ENCODE results near the gene COL20A1. TPM values are rescaled to one million over a fixed set of nuclear protein-coding genes. Genes with fewer than 3 reads are reported as not detected.

Gene COL20A1
- total RNA-seq, 4 donors from 2014 or later: 0.32 TPM; not detected in 3

DNA sequence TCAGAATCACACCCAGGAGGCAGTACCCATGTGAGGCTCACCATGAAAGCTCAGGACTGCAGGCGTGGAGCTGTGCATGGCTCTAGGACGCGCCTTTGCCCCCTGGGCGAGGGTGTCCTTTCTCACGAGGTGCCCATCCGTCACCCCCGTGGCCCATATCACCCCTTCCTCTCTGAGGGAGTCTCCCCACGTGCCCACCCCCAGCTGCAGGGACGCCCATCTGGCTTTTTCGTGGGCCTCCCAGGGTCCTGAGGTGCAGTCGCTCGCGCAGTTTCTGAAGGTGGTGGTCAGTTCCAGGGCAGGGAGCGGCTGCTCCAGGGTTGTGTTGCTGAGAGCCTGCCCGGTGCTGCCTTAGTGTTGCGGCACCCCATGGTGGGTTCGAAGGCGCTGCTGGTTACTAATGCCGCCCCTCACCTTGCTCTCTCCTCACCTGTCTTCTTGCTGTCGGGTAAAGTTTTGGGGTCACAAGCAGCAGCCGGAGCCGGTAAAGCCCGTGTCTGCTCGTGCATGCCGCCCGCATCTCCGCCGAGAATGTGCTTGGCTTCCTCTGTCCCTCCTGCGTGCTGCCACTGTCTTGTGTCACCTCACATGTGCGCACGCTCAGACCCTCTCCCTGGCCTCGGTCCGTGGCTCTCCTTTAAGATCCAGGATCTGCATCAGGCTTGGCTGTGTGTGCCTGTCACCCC is 9.4 kb upstream of the COL20A1 start:
- no peak for DNase-seq (ENCODE audit: extremely low spot score)
- Histone ChIP-seq H3K27me3 (no peaks in the 10 kb centered on the region), H3K27ac (replicated peaks in 1 of 4) (no peak overlapping the region), H3K9me3 (no peaks in the 10 kb centered on the region), H3K36me3 (peaks cover 49 to 100% (median 94%) of the 10 kb centered on the region in 4 donors), H3K4me3 (no peak overlapping the region), H3K4me1 (no peaks in the 10 kb centered on the region)
- WGBS: 91% methylated on average over 32 of the region's 33 CpGs
- TF ChIP-seq CTCF (IDR thresholded peaks at IDR 0.05) (no peak), POLR2A (IDR thresholded peaks at IDR 0.05; ENCODE audit: low read depth) (no peak), EP300 (IDR thresholded peaks at IDR 0.05) (no peak), POLR2AphosphoS5 (IDR thresholded peaks at IDR 0.05) (no peak)
- intact Hi-C loops (cut with DNase I): no loop called here

DNA sequence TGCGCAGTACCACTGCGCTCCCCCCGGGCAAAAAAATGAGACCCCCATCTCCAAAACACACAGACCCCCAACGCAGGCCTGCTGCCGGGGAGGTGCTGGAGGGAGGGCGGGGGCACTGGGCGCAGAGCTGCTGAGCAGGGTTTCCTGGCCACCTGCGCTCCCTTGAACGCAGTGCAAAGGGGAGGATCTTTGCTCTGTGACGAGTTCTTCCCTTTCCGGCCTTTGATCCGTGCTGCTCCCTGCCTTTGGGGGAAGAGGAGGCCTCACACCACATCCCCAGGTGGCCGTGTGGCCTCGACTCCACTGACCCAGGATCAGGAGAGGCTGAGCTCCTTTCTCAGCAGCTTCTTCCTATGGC is 8.9 kb upstream of the COL20A1 start:
- DNase-seq (ENCODE audit: extremely low spot score): no peak
- Histone ChIP-seq H3K4me3 (peak overlapping the region in 1 of 4 donors; percentile 7), H3K27ac (replicated peaks in 1 of 4) (no peak overlapping the region), H3K9me3 (no peaks in the 10 kb centered on the region), H3K27me3 (no peaks in the 10 kb centered on the region), H3K36me3 (peaks cover 48 to 100% (median 94%) of the 10 kb centered on the region in 4 donors), H3K4me1 (no peaks in the 10 kb centered on the region)
- WGBS: 74% methylated on average over 8 of the region's 14 CpGs
- no peak for TF ChIP-seq POLR2A (IDR thresholded peaks at IDR 0.05; ENCODE audit: low read depth)
- no peak for TF ChIP-seq CTCF (IDR thresholded peaks at IDR 0.05)
- no peak for TF ChIP-seq POLR2AphosphoS5 (IDR thresholded peaks at IDR 0.05)
- TF ChIP-seq EP300 (IDR thresholded peaks at IDR 0.05): no peak
- intact Hi-C loops (cut with DNase I): no loop called here

GRCh38 chr20:63284544-63284949 is 8.4 kb upstream of the COL20A1 start:
- DNase-seq (ENCODE audit: extremely low spot score): no peak
- Histone ChIP-seq H3K4me1 (no peaks in the 10 kb centered on the region), H3K4me3 (peak overlapping the region in 1 of 4 donors; percentile 7), H3K27me3 (no peaks in the 10 kb centered on the region), H3K9me3 (no peaks in the 10 kb centered on the region), H3K36me3 (peaks cover 43 to 100% (median 93%) of the 10 kb centered on the region in 4 donors), H3K27ac (replicated peaks in 1 of 4) (no peak overlapping the region)
- intact Hi-C loops (cut with DNase I): no loop called here
- no peak for TF ChIP-seq CTCF (IDR thresholded peaks at IDR 0.05)
- TF ChIP-seq EP300 (IDR thresholded peaks at IDR 0.05): no peak
- TF ChIP-seq POLR2AphosphoS5 (IDR thresholded peaks at IDR 0.05): no peak
- TF ChIP-seq POLR2A (IDR thresholded peaks at IDR 0.05; ENCODE audit: low read depth): no peak
- 86% methylated on average over 20 of the region's 25 CpGs for WGBS

DNA sequence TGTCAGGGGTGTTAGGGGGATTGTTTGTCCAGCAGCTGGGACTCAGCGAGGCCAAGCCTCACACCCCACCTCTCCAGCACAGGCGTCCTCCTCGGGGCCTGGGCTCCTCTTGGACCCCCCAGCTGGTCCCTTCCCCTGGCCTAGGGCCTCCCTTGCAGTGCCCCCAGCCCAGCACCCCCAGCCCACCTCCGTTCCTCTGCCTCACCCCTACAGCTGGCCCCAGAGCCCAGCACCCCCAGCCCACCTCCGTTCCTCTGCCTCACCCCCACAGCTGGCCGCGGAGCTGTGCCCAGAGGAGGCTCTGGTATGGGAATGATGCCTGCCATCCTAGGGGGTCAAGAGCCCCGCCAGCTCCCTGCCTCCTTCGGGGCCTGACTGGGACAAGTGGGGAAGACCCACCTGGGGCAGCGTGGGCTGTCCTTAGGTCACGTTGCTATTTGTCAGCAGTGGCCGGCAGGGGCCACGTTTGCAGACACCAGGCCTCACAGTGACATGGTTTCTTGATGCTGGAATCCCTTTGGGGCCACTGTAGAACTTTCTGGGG is 7.9 kb upstream of the COL20A1 start:
- peaks cover 38 to 95% (median 88%) of the 10 kb centered on the region in 4 donors for H3K36me3 ChIP-seq
- TF ChIP-seq POLR2AphosphoS5 (IDR thresholded peaks at IDR 0.05): no peak
- TF ChIP-seq POLR2A (IDR thresholded peaks at IDR 0.05; ENCODE audit: low read depth): no peak
- TF ChIP-seq CTCF (IDR thresholded peaks at IDR 0.05): no peak
- TF ChIP-seq EP300 (IDR thresholded peaks at IDR 0.05): no peak
- H3K9me3 ChIP-seq: no peaks in the 10 kb centered on the region
- no peak for DNase-seq (ENCODE audit: extremely low spot score)
- H3K4me1 ChIP-seq: no peaks in the 10 kb centered on the region
- WGBS: 92% methylated on average over 9 of the region's 13 CpGs
- no peaks in the 10 kb centered on the region for H3K27me3 ChIP-seq
- intact Hi-C loops (cut with DNase I): no loop called here
- H3K27ac ChIP-seq (replicated peaks in 1 of 4): no peak overlapping the region
- no peak overlapping the region for H3K4me3 ChIP-seq

All from esophagus muscularis mucosa (tissue), 4 donors.